ENCODE results near the gene BOD1L2.

BOD1L2 gene

GRCh38 chr18:57150081-57150480, 3.2 kb downstream of the BOD1L2 start:
- no peak for DNase-seq (ENCODE audit: low read depth in 3 of 3)

DNA sequence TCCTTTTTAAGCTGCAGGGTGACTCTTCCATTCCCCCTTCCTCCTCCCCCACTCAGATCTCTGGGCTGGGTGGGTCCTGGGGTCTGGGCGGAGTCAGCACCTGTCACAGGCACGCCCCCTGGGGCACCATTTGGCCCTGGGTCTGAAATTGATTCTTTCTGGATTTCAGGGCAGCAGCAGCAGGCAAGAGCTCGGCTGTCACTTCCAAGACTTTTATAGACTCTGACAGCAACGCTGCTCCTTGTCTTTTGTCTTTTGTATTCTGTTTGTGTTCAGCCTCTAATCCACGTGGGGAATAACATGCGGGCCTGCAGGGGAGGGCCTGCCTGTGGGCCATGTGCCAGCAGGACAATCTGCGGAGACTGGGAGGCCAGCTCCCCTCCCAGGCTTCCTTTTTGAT, 3.9 kb downstream of the BOD1L2 start:
- DNase-seq (ENCODE audit: low read depth in 3 of 3), result no peak

- no peak for DNase-seq (ENCODE audit: low read depth in 3 of 3)
Observed at GRCh38 chr18:57154191-57154830, 7.4 kb downstream of the BOD1L2 start.

DNA sequence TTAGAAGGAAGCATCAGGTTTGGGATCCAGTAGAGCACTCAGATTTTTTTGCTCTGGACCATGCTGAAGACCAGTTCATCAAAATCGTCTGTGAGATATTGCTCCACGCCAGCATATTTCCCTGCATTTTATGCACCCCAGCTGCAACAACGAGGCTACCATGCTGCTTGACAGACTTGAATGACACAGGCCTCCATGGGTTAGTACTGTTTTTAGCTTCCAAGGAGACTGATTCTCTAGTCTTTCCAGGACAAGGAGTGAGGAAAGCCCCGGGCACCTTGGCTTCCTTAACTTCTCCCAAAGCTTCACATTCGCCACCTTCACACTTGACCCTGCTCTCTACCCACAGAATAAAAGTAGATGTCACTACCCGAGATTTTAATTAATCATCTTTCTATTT, 17.5 kb downstream of the BOD1L2 start:
- no peak for DNase-seq (ENCODE audit: low read depth in 3 of 3)

DNA sequence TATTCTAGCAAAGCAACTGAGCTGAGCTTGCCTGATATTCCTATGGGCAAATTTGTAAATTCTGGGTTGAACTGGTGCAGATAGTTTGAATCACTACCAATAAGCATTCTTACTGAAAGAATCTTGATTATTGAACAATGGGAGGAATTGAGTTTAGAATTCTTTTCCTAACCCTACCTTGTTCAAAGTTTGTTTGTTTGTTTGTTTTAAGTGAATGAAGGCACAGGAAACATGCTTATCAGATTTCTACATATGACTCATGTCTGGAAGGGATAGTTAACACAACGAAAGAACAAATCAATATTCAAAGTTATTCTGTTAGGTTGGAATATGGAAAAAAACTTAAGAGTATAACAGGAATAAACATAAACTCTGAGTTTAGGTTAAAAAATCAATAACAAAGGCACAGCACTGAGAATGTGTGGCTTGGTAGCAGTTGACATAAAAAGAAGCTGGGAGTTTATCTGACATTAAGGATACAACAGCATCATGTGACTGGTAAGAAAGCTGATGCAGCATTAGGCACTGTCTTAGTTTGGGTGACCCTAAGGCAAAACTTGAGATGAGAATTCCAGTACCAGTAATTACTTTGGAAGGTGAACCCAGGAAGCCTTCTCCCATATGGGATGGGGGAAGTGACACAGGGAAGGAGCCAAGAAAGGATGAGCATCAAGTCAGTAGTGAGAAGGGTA, 20.9 kb downstream of the BOD1L2 start:
- no peak for DNase-seq (ENCODE audit: low read depth in 3 of 3)

DNA sequence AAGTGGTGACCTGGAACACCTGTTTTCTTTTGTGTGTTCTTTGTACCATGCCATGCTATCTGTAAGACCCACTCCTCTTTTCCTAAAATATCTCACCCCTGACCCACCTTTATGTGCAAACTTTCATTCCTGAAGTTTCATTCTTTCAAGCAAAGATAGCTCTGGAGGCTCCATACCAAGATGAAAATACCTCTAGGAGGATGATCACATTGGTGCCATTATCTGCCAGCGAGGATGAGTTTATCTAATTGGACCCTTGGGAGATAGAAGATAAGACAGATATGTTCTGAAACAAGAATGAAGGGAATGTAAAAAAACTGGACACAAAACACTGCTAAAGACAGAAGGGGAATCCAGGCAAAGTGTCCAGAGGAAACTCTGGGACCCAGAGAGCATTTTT, 24.1 kb downstream of the BOD1L2 start:
- no peak for DNase-seq (ENCODE audit: low read depth in 3 of 3)

GRCh38 chr18:57175532-57175931, 28.6 kb downstream of the BOD1L2 start:
- DNase-seq (ENCODE audit: low read depth in 3 of 3), result no peak

GRCh38 chr18:57185434-57185833, 38.5 kb downstream of the BOD1L2 start:
- DNase-seq (ENCODE audit: low read depth in 3 of 3), result no peak

GRCh38 chr18:57188851-57189557, 42.1 kb downstream of the BOD1L2 start:
- DNase-seq (ENCODE audit: low read depth in 3 of 3), result no peak

GRCh38 chr18:57190026-57190425, 43.1 kb downstream of the BOD1L2 start:
- DNase-seq (ENCODE audit: low read depth in 3 of 3), result no peak

GRCh38 chr18:57194070-57194469, 47.2 kb downstream of the BOD1L2 start:
- no peak for DNase-seq (ENCODE audit: low read depth in 3 of 3)

- no peak for DNase-seq (ENCODE audit: low read depth in 3 of 3)
Observed at GRCh38 chr18:57194622-57195021, 47.7 kb downstream of the BOD1L2 start.

GRCh38 chr18:57195341-57195740, 48.5 kb downstream of the BOD1L2 start:
- no peak for DNase-seq (ENCODE audit: low read depth in 3 of 3)

DNA sequence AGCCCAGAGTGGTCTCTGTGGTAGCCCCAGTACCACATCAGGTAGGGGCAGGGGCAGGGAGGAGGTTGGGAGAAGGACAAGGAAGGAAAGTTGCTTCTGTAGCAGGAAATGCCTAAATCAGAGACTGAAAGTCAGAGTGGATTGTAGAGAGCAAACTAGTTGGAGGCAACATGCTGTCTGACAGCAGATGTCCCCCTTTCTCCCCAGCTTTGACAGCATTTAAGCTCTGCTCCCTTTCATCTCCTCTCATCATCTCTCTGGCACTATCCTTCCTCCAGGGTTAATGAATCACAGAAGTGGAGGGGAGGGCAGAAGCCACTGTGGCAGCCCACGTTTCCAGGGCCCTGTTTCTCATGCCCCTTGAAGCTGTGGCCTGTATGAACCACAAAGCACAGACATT, 50.4 kb downstream of the BOD1L2 start:
- DNase-seq (ENCODE audit: low read depth in 3 of 3), result no peak

- DNase-seq (ENCODE audit: low read depth in 3 of 3), result no peak
Observed at GRCh38 chr18:57198073-57198472, 51.2 kb downstream of the BOD1L2 start.
